NCI-H82 (cell line): ENCODE results near the gene CDC25B.

ENCODE experiments used
- DNase-seq: peaks from one replicate; lab custom pipeline; 2025; lab: John Stamatoyannopoulos, UW

CDC25B gene

DNA sequence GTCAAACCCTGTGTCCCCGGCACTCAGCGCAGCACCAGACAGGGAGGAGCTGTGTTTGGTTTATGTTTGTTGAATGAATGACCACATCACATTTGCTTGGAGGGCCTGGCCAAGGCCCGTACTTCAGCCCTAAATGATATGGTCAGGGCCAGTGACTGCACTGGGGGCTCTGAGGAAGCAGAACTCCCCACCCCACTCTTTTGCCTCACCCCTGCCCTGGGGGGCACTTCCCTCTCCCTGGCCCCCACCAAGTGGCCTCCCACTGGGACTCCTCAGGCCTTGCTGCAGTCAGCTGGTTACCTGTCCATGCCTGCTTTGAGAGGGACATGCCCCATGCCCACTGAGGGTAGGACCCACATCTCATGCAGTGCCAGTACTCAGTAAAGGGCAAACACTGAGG, 31.5 kb upstream of the CDC25B start:
- no peak for DNase-seq

DNA sequence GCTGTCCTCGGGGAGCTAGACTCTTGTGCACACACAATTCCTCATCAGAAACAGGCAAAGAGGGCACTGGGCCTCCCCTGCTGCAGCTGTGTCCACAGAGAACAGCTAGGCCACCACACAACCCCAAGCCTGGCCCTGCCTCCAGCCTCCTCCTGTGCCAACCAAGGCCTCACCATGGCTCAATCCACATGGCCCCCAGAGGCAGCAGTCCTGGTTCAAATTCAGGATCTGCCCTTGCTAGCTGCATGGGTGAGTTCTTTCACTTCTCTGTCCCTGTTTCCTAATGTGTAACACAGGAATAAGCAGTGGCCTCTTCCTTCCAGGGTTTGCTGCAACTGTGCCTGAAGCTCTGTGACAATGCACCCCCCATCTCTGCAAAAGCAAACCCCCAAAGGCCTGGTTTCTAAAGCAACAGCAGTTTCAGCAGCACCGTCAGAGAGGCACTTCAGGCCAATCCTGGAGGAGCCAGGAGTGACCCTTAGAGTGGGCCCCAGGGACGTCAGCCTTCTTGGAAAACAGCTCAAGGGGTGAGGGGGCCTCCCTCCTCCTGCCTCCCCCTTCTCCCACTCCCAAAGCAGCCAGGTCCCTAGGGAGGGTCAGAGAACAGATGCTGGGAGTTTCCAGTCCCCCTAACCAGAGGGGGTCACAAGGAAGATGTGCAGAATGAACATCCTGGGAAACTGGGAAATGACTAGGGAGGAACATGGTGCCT, 30.8 kb upstream of the CDC25B start:
- DNase-seq, result peak; percentile 57

- DNase-seq, result peak; percentile 53
Observed at GRCh38 chr20:3766422-3767109, 29.5 kb upstream of the CDC25B start.

GRCh38 chr20:3767110-3767426, 29.0 kb upstream of the CDC25B start:
- DNase-seq, result peak; percentile 80

GRCh38 chr20:3767427-3768341, 28.4 kb upstream of the CDC25B start, which contains the start of gene ADISSP:
Gene ADISSP, minus strand, starts transcription at chr20:3767753. Its CDS starts 7,653 bp downstream, at chr20:3760100.
- DNase-seq, result peak; percentile 100

DNA sequence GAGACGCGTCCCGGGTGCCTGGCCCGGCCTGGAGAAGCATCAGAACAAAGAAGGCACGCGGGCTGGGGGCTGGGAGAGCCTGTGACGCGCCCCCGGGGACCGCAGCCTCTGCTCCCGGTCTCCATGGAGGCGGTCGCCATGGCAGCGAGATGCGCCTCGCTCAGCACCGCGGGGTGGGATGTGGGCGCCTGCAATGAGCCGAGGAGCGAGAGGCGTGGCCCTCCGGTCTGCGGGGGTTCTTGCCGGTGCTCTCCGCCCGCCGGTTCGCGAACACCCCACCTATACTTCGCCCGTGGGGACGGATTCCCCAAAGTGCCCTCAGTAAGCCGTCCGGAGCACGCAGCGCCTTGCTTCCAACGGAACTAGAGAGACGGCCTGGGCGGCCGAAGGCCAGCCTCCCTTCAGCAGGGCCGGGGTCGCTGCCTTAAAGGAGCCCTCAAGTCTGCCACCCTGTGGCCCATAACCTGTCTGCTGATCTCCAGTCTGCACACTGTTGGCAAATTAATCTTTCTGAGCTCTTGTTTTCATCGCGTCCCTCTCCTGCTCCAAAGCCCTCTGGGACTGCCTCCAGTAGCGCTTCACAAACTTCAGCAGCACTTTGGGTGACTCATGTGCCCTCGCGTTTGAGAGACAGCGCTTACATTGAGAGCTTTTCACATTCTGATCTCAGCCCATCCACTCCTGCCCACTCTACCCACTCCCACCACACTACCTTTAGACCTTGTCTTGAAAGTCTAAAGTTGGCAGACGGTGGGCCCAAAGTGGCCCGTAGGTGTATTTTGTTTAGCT, 27.6 kb upstream of the CDC25B start:
- DNase-seq, result peak; percentile 94

DNA sequence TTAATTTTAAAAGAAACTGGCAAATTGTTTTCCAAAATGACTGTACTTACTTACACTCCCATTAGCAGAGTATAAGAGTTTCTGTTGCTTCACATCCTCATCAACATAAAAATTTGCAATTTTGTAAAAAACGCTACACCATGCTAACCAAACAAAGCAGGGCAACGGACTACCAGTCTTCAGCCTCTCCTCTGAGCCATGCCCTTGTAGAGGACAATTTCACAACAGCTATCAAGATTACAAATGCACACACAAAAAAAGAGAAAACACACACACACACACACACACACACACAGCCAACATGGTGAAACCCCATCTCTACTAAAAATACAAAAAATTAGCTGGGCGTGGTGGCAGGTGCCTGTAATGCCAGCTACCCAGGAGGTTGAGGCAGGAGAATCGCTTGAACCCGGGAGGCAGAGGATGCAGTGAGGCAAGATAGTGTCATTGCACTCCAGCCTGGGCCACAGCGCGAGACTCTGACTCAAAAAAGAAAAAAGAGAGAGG, 24.5 kb upstream of the CDC25B start:
- DNase-seq, result no peak

- DNase-seq, result no peak
Observed at GRCh38 chr20:3775457-3776108, 20.5 kb upstream of the CDC25B start.

- no peak for DNase-seq
Observed at GRCh38 chr20:3777381-3777715, 18.8 kb upstream of the CDC25B start.

GRCh38 chr20:3777716-3778629, 18.1 kb upstream of the CDC25B start:
- peak; percentile 59 for DNase-seq

DNA sequence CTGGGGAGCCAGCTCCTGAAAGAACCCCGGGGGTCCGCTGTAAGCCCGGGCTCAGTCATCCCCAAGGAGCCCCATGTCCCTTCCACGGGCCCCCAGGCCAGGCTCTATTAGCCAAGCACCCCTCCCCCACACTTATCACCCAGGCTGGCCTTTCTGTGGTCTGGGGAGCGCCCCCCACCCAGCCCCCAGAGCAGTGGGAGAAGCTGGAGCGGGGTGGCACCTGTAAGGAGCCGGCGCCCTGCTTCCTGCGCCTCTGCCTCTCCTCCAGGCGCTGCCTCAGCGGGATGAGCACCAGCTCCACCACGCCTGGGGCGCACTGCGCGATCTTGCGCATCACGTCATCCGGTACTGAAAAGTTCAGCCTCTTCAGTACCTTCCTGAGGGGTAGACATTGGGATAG, 17.1 kb upstream of the CDC25B start:
- DNase-seq, result no peak

DNA sequence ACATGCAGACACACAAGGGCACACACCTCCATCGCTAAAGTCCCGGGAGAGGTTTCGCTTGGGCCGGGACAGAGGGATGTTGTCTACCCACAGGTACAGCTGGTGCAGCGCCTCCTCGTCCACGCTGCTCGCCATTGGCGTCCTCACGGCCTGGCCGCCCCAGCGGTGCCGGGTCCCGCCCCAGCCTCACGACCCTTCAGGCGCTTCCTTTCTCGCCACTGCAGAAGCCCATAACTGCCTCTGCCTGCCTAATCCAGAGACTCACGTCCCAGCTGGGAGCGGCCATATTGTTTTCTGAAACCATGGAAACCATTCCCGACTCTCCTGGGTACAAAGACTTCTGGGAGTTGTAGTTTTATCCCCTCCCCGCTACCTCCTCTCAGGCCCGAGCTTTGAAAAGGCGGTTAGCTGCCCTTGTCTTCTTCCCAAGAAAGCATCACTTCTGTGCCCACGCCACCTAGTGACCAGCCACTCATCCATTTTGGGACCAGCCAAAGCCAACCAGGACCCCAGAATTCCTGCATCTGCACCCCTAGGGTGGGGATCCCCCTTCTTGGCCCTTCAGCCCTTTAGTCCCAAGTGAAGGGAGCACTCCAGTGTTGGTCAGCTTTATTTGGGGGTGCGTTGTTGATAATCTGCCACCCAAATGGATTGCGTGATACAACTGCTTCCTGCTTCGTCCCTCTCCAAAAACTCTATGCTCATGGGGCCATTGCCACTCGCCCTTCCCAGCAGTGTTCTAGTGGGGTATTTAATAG, 14.8 kb upstream of the CDC25B start, which contains the start of gene SPEF1:
TSS of gene SPEF1 (minus strand) at position 296 of the 758 bp plus-strand sequence. CDS start at position 135, 161 bp downstream.
- DNase-seq, result peak; percentile 99

DNA sequence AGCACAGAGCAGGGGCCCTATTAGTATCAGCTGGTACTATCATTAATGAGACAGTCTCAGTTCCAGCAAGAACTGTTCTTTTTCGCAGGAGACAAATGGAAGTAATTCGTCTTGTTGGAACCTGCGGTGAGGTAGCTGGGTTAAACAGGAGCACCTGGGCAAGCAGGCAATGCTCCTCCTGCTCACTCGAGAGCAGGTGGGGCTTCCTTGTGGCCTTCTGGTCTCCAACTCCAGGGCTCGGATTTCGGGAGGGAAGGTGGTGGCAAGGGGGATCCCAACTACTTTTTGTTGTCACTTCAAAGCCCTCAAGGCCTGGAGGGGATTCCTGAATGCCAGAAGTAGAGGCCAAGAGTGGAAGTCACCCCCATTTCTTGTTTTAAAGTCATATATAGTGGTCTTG, 13.5 kb upstream of the CDC25B start:
- peak; percentile 41 for DNase-seq

GRCh38 chr20:3783068-3783489, 13.0 kb upstream of the CDC25B start:
- DNase-seq, result no peak

GRCh38 chr20:3783511-3784195, 12.5 kb upstream of the CDC25B start:
- DNase-seq, result no peak

DNA sequence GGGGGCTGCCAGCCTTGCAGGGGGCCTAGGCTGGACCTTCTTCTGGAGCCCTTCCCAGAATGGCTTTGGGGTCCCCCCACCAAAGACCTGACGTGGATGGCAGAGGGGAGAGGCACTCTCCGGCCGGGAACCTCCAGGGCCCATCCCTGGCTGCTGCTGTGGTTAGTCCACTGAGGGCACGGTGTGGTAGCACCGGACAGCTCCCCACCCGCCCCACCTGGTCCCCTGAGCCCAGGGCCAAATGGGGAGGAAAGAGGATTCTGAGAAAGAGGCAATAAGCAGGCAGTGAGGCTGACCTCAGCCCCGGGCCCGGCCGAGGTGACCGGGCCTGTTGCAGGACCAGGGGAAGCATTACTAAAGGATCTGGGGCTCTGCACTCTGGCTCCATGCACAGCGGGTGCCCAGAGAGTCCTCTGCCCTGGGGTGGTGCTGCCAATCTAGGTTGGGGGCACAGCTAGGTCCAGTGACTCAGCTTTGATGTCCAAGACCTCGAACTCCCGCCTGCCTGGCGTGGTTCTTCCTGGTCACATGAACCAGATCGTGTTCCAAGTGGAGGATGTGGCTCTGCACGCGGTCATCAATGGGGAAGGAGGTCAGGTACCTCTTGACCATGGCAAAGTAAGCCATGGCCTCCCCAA, 11.8 kb upstream of the CDC25B start:
- DNase-seq, result no peak

DNA sequence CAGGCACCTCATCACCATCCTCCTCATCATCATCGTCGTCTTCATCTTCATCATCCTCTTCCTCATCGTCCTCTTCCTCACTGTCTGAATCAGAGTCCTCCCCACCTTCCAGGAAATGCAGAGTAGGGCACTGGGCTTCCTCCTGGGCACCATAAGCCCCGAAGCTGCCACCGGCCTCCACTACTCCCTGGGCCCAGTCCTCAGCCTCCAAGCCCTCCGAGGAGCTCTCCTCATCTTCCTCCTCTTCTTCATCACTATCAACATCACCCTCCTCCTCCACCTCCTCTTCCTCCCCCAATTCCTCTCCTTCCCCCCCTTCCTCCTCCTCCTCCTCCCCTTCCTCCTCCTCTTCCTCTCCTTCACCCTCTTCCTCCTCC, 11.3 kb upstream of the CDC25B start:
- no peak for DNase-seq
